Activated T-helper 17 cell treated with anti-CD3 and anti-CD28 coated beads, Interleukin-2, amount 50 U/mL, for 72 hours (primary cell): ENCODE measurements around the gene AQP2. TPM values are rescaled to one million over a fixed set of nuclear protein-coding genes. Genes with fewer than 3 reads are reported as not detected.

Experiments used
- ATAC-seq: fragments of 150-1000 bp; cut with Tn5 transposase; replicated peaks from 2 replicates; pipeline ENCODE4 v1.10.0; 2021; ENCODE audit warnings: mild to moderate bottlenecking, moderate library complexity
- H3K27ac Mint-ChIP-seq: one replicate; pipeline ENCODE4 v1.8.0; 2022; ENCODE audit warnings: mixed read lengths
- H3K27me3 Mint-ChIP-seq: one replicate; pipeline ENCODE4 v1.8.0; 2022; ENCODE audit warnings: mixed read lengths
- H3K36me3 Mint-ChIP-seq: one replicate; pipeline ENCODE4 v1.8.0; 2022; ENCODE audit warnings: low read depth, mild to moderate bottlenecking, mixed read lengths
- H3K4me1 Mint-ChIP-seq: one replicate; pipeline ENCODE4 v1.8.0; 2022; ENCODE audit warnings: mixed read lengths
- H3K4me3 Mint-ChIP-seq: one replicate; pipeline ENCODE4 v1.8.0; 2022; ENCODE audit warnings: mild to moderate bottlenecking, mixed read lengths
- H3K9me3 Mint-ChIP-seq: one replicate; pipeline ENCODE4 v1.8.0; 2022; ENCODE audit warnings: mixed read lengths
- total RNA-seq, 2 donors: library from RNA; stranded (reverse); gene quantifications; one replicate each; pipeline ENCODE4 v1.2.3, GENCODE V29; 2022

The AQP2 gene
- total RNA-seq, 2 donors from 2014 or later: not detected

DNA sequence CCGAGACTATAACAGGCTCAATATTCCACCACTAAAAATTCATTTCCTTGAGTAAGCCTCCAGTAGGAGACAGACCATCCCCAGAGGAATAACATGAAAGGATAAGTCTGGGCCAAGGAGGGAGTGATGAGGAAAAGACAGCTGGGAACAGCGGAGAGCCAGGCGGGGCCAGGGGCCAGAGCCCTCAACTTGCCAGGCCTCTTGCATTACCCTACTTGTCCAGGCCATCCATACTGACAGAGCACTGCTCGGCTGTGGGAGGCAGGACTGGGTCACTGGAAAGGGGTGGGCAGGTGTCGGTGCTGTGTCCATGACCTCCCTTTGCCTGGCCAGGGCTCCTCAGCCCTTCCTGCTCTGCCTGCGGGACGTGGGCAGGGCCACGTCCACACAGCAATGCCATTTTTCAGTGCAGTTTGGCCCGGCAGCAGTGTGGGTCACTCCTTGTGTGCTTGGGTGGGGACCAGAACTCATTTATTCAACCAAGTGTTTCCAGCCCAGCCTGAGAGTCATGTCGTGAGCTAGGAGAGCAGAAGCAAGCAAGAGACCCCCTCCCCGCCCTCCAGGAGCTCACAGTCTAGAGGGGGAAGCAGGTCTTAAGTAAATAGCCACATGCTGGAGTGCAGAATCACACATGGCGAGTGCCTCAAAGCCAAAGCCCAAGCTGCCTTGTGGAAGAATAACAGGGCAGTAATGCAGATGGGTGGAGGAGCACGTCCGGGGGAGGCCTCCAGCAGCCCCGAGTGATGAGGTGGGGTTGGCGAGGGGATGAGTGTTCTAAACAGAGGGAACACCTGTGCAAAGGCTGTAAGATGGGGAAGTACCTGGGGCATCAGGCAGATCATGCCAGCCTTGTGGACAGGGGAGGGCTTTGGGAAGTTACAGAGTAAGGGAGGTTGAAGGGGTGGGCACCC is 37.9 kb upstream of the AQP2 start:
- no peak overlapping the region for H3K27ac Mint-ChIP-seq
- peaks cover 7% of the 10 kb centered on the region for H3K27me3 Mint-ChIP-seq
- H3K9me3 Mint-ChIP-seq: no peaks in the 10 kb centered on the region
- no peak overlapping the region for H3K4me3 Mint-ChIP-seq
- ATAC-seq: no peak
- H3K4me1 Mint-ChIP-seq: no peaks in the 10 kb centered on the region
- H3K36me3 Mint-ChIP-seq: no peaks in the 10 kb centered on the region

DNA sequence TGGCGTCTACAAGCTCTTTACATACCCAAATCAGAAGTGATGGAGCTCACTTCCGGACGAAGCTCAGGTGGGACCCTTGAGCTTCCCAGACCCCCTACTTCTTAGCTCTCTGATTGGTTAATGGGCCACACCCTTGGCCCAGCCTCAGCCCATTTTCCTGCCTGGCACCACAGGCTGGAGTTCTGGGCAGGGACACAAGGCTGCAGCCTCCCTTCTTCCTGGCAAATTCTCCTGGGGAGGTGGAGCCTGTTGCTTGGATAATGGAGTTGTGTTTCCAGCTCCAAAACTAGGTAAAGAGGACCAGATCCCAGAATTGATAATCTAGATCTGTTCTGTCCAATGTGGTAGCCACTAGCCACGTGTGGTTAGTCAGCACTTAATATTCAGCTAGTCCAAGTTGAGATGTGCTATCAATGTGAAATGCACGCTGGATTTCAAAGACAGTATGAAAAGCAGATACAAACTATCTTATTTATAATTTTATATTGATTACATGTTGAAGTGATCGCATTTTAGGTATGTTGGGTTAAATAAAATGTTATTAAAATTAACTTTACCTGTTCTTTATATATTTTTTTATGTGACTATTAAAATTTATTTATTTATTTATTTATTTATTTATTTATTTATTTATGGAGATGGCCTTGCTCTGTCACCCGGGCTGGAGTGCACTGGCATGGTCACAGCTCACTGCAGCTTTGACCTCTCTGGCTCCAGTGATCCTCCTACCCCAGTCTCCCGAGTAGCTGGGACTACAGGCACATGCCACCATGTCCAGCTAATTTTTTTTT is 34.2 kb upstream of the AQP2 start:
- Mint-ChIP-seq H3K9me3 (no peaks in the 10 kb centered on the region), H3K4me3 (no peak overlapping the region), H3K4me1 (no peaks in the 10 kb centered on the region), H3K27ac (no peak overlapping the region), H3K36me3 (no peaks in the 10 kb centered on the region), H3K27me3 (peaks cover 7% of the 10 kb centered on the region)
- no peak for ATAC-seq

DNA sequence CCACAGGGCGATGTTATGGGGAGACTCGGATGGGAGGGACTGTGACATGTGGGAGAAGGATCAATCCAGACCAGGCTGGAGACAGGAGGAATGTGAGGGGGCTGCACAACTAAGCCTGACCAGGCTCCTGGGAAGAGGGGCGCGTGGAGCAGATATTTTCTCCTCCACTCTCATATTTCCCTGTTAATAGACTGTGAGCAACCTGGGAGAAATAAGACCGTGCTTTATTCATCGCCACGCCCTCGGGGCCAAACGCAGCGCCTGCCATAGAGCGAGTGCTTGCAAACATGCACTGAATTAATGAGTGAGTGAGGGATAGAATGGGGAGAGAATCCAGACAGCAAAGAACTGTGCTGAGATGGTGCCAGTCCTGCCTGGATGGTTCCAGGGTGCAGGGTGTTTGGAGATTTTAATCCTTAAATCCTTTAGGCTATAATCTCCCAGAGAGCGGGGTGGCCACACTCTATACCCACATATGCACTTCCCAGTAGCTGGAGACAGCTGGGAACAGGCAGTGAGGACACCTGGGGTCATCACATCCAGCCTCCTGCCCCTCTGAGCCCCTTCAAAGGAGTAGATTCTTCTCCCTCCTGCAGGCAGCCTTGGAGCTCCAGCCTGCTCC is 33.3 kb upstream of the AQP2 start:
- H3K4me3 Mint-ChIP-seq: no peak overlapping the region
- no peaks in the 10 kb centered on the region for H3K36me3 Mint-ChIP-seq
- H3K4me1 Mint-ChIP-seq: no peaks in the 10 kb centered on the region
- no peak for ATAC-seq
- peaks cover 7% of the 10 kb centered on the region for H3K27me3 Mint-ChIP-seq
- no peak overlapping the region for H3K27ac Mint-ChIP-seq
- no peaks in the 10 kb centered on the region for H3K9me3 Mint-ChIP-seq

DNA sequence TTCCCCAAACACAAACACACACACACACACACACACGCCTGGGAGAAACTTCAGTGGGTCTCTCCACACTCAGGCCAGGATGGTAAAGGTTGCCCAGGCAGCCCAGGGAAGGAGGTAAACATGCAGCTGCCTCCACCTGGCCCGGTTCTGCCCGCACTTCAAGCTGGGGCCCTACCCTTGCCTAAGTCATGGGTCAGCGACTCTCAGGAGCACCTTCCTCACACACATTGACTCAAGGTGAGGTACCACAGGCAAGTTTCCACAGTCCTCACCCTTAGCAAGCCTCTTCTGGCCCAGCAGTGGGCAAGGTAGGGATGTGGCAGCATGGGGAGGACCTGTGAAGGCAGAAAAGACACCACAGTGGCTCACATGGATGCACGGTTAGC is 32.8 kb upstream of the AQP2 start:
- no peaks in the 10 kb centered on the region for H3K36me3 Mint-ChIP-seq
- peaks cover 7% of the 10 kb centered on the region for H3K27me3 Mint-ChIP-seq
- H3K27ac Mint-ChIP-seq: no peak overlapping the region
- H3K9me3 Mint-ChIP-seq: no peaks in the 10 kb centered on the region
- H3K4me3 Mint-ChIP-seq: no peak overlapping the region
- no peak for ATAC-seq
- no peaks in the 10 kb centered on the region for H3K4me1 Mint-ChIP-seq

DNA sequence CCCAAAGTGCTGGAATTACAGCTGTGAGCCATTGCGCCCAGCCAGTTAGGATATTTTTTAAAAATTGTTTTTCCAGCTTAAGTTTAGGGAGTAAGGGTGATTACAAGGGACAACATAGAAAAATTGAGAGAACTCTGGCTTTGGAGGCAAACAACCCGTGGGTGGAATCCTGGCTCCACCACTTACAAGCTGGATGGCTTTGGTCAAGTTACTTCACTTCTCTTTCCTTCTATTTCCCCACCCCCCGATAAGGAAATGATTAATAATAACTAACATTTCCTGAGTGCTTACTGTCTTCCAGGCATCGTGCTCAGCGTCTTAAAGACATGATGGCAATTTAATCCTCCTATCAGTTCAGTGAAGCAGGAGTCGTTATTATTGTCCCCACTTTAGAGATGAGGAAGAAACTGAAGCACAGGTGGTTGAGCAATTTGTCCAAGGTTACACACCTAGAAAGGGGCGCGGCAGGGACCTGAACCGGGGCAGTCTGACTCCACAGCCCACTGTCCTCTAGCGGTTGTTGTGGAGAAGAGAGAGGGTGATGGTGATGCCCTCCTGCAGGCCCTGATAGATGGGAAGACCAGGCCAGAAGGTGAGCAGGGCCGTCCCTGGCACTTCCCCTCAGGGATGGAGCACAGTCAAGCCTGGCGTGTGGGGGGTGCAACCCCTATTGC is 30.2 kb upstream of the AQP2 start:
- no peak overlapping the region for H3K27ac Mint-ChIP-seq
- H3K4me1 Mint-ChIP-seq: no peaks in the 10 kb centered on the region
- no peaks in the 10 kb centered on the region for H3K36me3 Mint-ChIP-seq
- H3K4me3 Mint-ChIP-seq: no peak overlapping the region
- peaks cover 3% of the 10 kb centered on the region for H3K27me3 Mint-ChIP-seq
- no peak for ATAC-seq
- H3K9me3 Mint-ChIP-seq: no peaks in the 10 kb centered on the region

DNA sequence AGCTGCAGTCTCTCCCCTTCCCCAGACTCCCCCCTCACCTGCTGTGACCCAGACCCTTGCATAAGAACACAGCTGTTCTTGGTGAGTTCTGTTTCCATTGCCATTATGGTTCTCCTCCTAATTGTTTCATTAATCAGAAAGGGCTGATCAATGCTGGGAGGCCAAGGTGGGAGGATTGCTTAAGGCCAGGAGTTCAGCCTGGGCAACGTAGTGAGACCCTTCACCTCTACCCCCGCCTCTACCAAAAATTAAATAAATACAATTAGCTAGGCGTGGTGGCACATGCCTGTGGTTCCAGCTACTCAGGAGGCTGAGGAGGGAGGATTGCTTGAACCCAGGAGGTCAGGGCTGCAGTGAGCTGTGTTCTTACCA is 29.6 kb upstream of the AQP2 start:
- Mint-ChIP-seq H3K4me1 (no peaks in the 10 kb centered on the region), H3K27ac (no peak overlapping the region), H3K27me3 (peaks cover 3% of the 10 kb centered on the region), H3K36me3 (no peaks in the 10 kb centered on the region), H3K9me3 (no peaks in the 10 kb centered on the region), H3K4me3 (no peak overlapping the region)
- ATAC-seq: no peak

DNA sequence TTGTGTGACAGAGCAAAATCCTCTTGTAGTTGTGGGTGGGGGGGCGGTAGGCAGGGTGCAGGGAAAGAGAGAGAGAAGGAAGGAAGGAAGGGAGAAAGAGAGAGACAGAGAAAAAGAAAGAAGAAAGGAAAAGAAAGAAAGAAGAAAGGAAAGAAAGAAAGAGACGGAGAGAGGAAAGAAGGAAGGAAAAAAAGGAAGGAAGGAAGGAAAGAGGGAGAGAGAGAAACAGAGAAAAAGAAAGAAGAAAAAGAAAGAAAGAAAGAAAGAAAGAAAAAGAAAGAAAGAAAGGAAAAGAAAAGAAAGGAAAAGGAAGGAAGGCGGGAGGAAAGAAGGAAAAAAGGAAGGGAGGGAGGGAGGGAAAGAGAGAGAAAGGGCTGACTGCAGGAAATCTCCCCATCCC is 29.2 kb upstream of the AQP2 start:
- Mint-ChIP-seq H3K4me1 (no peaks in the 10 kb centered on the region), H3K27ac (peak overlapping the region; percentile 4), H3K27me3 (peaks cover 3% of the 10 kb centered on the region), H3K9me3 (no peaks in the 10 kb centered on the region), H3K4me3 (no peak overlapping the region), H3K36me3 (no peaks in the 10 kb centered on the region)
- ATAC-seq: no peak

DNA sequence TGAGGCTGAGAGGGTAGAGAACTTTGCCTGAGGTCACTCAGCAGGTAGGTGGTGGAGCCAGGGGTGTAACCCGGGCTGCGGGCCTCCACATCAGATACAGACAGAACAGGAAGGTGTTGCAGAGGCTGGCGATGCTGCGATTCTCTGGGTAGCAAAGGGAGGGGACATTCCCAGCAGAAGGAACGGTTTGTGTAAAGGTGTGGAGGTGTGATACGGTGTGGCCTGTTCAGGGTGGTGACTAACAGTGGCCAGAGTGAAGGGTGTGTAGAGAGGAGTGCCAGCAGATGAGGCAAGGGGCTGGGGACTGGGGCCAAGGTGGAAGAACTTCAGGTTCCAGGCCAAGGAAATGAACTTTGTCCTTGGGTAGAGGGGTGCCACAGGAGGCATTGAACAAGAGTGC is 28.6 kb upstream of the AQP2 start:
- Mint-ChIP-seq H3K27ac (peak overlapping the region; percentile 4), H3K36me3 (no peaks in the 10 kb centered on the region), H3K4me3 (no peak overlapping the region), H3K4me1 (no peaks in the 10 kb centered on the region), H3K27me3 (peaks cover 2% of the 10 kb centered on the region), H3K9me3 (no peaks in the 10 kb centered on the region)
- no peak for ATAC-seq

DNA sequence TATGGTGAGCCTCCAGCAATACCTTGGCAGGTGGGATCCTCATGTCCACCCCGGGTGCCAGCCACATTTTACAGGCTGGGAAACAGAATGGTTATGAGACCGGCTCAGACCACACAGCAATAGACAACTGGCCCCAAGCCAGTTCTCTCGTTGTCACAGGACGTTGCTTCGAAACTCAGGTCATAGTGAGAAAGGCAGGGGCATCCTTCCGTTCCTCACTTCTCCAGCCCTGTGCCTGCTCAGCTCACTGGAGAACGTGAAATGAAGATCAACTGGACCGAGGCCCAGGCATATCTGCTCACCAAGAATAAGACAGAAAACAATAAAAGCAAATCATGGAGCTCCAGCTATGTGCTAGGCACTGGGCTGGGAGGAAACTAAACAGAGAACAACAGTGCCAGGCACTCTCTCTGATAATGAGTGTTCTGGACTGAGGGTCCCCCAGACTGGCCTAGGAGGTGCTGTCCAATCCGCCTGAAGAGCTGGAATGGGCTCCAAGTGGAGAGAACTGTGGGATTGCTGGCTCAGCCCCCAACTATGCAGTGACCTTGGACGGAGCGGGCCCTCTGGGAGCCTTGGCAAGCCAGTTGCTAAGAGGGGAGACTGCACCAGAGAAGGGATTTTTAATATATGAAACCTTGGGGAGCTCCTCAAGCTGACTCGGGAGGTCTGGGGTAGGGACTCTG is 28.0 kb upstream of the AQP2 start:
- no peaks in the 10 kb centered on the region for H3K9me3 Mint-ChIP-seq
- no peaks in the 10 kb centered on the region for H3K27me3 Mint-ChIP-seq
- no peaks in the 10 kb centered on the region for H3K4me1 Mint-ChIP-seq
- no peak overlapping the region for H3K27ac Mint-ChIP-seq
- no peak overlapping the region for H3K4me3 Mint-ChIP-seq
- H3K36me3 Mint-ChIP-seq: no peaks in the 10 kb centered on the region
- no peak for ATAC-seq

DNA sequence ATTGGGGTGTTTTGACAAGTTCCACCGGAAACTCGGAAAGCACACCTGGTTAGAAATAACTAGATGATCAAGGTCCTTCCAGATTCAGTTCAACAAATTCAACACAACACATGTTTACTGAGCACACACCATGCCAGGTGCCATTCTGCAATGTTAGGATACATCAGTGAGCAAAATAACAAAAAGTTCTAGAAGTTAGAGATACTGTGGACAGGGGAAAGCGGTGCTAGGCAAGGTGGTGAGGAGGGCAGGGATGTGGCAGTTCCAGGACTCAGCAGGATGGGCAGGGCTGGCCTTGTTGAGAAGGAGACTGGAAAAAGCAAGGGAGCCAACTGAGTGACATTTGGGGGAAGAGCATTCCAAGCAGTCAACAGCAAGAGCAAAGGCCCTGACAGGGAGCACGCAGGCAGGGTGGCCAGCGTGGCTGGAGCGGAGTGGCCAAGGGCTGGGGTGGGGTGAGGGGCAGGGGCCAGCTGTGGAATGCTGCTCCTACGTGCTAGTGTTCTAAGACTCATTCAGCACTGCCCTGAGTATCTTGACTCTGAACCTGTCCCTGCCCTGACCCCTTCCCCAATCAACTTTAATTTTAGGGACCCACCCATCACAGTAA is 27.4 kb upstream of the AQP2 start:
- H3K4me3 Mint-ChIP-seq: no peak overlapping the region
- H3K27me3 Mint-ChIP-seq: no peaks in the 10 kb centered on the region
- no peaks in the 10 kb centered on the region for H3K36me3 Mint-ChIP-seq
- H3K9me3 Mint-ChIP-seq: no peaks in the 10 kb centered on the region
- ATAC-seq: no peak
- H3K27ac Mint-ChIP-seq: no peak overlapping the region
- no peaks in the 10 kb centered on the region for H3K4me1 Mint-ChIP-seq

DNA sequence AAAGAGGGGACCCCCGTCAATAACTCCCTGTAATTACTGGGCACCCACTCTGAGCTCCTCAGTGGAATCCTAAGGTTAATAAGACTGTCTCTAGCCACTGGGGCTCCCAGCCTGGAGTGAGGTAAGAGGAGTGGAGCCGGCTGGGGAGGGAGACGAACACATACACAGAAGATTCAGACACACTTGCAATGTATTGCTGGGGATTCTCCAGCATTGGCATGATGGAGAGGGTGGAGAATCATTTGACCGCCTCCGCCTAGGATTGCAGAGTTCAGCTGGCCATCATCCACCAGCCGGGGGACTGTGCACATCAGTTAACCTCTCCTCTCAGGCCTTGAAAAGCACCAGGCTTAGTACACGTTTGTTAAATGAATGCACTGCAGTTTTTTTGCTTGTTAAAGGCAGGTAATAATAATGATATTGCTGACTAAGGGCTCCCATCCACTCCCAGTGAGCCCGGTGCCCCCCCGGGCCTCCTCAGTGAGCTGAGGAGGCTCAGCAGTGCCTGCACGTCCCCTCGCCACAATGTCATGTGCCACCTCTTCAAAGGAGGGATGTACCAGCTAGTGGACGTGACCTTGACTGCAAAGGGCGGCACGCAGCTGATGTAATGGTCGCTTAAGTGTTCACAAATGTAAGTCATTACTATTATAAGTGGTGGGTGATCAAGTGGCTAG is 26.5 kb upstream of the AQP2 start:
- no peak overlapping the region for H3K27ac Mint-ChIP-seq
- H3K27me3 Mint-ChIP-seq: no peaks in the 10 kb centered on the region
- no peak for ATAC-seq

DNA sequence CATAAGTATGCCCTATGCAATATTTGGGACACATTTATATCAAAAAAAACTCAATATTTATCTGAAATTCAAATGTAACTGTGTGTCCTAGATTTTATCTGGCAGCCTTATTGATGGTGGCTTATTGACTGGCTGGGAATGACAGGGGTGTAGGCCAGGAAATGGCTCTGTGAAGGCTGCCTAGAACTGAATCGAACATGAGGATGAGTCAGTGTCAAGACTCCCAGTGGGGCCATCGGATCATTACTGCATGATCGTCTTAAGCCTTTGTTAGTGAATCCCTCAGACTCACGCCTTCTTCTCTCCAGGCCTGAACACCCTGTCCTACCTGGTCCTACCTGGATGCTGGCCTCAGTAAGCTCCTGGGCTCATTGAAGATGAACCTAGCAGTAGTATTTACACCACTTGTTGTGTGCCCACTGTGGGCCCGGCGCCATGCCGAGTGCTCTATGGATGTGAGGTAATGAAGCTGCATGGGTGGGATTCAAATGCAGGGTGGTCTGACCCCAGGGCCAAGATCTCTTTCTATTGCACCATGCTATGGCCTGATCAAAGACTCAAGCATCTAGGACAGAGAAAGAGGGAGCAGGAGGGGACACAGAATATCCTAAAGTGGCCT is 25.8 kb upstream of the AQP2 start:
- Mint-ChIP-seq H3K27ac (no peak overlapping the region), H3K36me3 (no peaks in the 10 kb centered on the region), H3K27me3 (no peaks in the 10 kb centered on the region), H3K4me3 (no peak overlapping the region), H3K4me1 (no peaks in the 10 kb centered on the region), H3K9me3 (no peaks in the 10 kb centered on the region)
- ATAC-seq: no peak

More for the DNA sequence above, 26.5 kb upstream of the AQP2 start:
- no peak overlapping the region for H3K4me3 Mint-ChIP-seq
- no peaks in the 10 kb centered on the region for H3K36me3 Mint-ChIP-seq
- no peaks in the 10 kb centered on the region for H3K4me1 Mint-ChIP-seq
- no peaks in the 10 kb centered on the region for H3K9me3 Mint-ChIP-seq
